IMR-90 (cell line): ENCODE measurements around the gene PRKAG2.

Experiments used
- CEBPB ChIP-seq: IDR thresholded peaks from 2 replicates; pipeline ENCODE4 v1.6.1; 2012; ENCODE audit warnings: low read depth, low read length, improper control_type of control experiment
- CTCF ChIP-seq: conservative IDR thresholded peaks from 2 replicates; pipeline ENCODE4 v1.5.1; 2012; ENCODE audit warnings: mild to moderate bottlenecking, low read depth, low read length, improper control_type of control experiment
- MXI1 ChIP-seq: IDR thresholded peaks from 2 replicates; pipeline ENCODE4 v1.6.1; 2012; ENCODE audit warnings: low read depth, mild to moderate bottlenecking, low read length, moderate library complexity, borderline replicate concordance
- POLR2A ChIP-seq: IDR thresholded peaks from 2 replicates; pipeline ENCODE4 v1.6.1; 2012; ENCODE audit warnings: mild to moderate bottlenecking, low read depth, low read length
- RAD21 ChIP-seq: IDR thresholded peaks from 2 replicates; pipeline ENCODE4 v1.6.1; 2012; ENCODE audit warnings: low read length, improper control_type of control experiment
- RFX5 ChIP-seq: IDR thresholded peaks from 2 replicates; pipeline ENCODE4 v1.8.0; 2012; ENCODE audit warnings: low read depth, mild to moderate bottlenecking, low read length, moderate library complexity
- SMC3 ChIP-seq: fragments of 150-350 bp; IDR thresholded peaks from 2 replicates; pipeline ENCODE4 v1.6.1; 2016; ENCODE audit warnings: low read depth, mild to moderate bottlenecking, antibody characterized with exemption, low read length, moderate library complexity

GRCh38 chr7:151586531-151587260 lies 290.2 kb downstream of the PRKAG2 start:
- TF ChIP-seq CEBPB (no peak), POLR2A (no peak), RAD21 (no peak), SMC3 (no peak), CTCF (no peak), RFX5 (no peak), MXI1 (no peak)
